ENCODE measurements around the gene CCDC116.

CCDC116 gene

GRCh38 chr22:21681566-21682370 is 49.2 kb downstream of the CCDC116 start:
- no peak for DNase-seq (ENCODE audit: low spot score)

GRCh38 chr22:21682385-21683175 is 50.0 kb downstream of the CCDC116 start:
- no peak for DNase-seq (ENCODE audit: low spot score)

DNA sequence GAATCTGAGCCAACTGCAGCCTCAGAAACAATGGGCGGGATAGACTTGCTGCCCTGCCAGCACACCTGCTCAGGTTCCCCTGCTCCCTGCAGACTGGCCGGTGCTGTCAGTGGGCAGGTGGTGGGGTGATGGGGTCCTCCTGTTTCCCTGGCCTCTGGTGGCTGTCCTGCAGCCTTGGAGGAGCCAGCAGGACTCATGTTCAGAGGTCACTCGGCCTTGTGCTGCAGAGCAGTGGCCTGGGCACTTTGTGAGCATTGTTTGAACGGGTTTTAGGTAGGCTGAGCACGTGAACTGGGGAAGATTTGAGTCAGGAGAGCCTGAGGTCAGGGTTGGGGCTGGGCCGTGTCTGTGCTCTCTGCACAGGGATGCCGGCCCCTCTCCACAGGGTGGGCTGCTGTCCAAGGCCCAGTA is 50.8 kb downstream of the CCDC116 start:
- DNase-seq (ENCODE audit: low spot score) = no peak

GRCh38 chr22:21684492-21685163 is 52.1 kb downstream of the CCDC116 start:
- no peak for DNase-seq (ENCODE audit: low spot score)

- no peak for DNase-seq (ENCODE audit: low spot score)
Measured at GRCh38 chr22:21685164-21685513, 52.6 kb downstream of the CCDC116 start.

- DNase-seq (ENCODE audit: low spot score) = no peak
Measured at GRCh38 chr22:21686193-21686608, 53.6 kb downstream of the CCDC116 start.

Measured in CD4-positive, alpha-beta T cell treated with Interleukin-6 at 100 ng/mL for 8 hours (primary cell).